Stimulated activated CD8-positive, alpha-beta memory T cell treated with anti-CD3 and anti-CD28 coated beads, Interleukin-2, amount 100 ng/mL, for 1 hour (primary cell): ENCODE measurements around the gene GPATCH2.
"Not testable (repeated sequence)": the region's sequence is repeated elsewhere in the genome, so short reads cannot be mapped to it uniquely, and the experiment has no call there.

Source experiments
- DNase-seq, 2 donors: peaks; one replicate each; pipeline ENCODE4 v3.0.0-alpha.2; 2020; ENCODE audit warnings: low read depth in 2 of 2

The GPATCH2 gene

GRCh38 chr1:217584286-217584811, 46.5 kb downstream of the GPATCH2 start:
- not testable (repeated sequence) for DNase-seq

GRCh38 chr1:217577336-217577735, 53.6 kb downstream of the GPATCH2 start:
- DNase-seq = no peak

GRCh38 chr1:217574265-217574949, 56.5 kb downstream of the GPATCH2 start:
- DNase-seq = no peak

GRCh38 chr1:217569021-217569420, 61.9 kb downstream of the GPATCH2 start:
- no peak for DNase-seq

DNA sequence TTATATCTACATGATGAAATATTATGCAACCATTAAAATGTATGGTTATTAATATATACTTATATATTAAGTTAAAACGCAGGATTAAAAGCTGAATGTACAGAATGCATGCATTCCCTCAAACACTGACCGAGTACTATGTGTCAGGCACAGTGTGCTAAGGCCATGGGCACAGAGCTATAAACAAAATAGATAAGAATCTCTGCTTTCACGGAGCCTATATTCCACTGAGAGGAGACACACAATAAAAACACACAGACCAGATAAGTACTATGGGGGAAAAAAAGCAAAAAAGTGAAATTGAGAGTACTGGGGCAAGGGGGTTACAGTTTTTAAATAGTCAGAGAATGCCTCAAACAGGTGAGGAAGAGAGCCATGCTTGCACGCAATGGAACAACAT, 62.7 kb downstream of the GPATCH2 start:
- DNase-seq = no peak

GRCh38 chr1:217564833-217565232, 66.1 kb downstream of the GPATCH2 start:
- no peak for DNase-seq

DNA sequence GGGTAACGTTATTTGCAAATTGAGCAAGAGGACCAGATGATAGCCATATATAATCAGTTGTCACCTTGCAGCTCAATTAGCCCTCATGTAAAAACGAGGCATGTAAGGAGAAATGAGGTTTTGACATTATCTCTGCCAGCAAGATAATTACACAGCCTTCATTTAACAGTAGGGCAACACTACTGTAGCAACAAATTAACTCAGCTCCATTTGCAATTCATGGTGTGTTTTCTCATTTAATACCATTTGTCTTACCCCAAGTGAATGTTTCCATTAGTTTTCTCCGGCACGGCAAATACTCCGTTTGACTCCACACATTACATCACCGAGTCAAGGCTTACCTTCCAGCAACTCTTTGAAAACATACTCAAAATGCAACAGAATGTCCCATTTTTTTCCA, 66.7 kb downstream of the GPATCH2 start:
- DNase-seq = no peak

GRCh38 chr1:217563179-217563578, 67.7 kb downstream of the GPATCH2 start:
- no peak for DNase-seq

GRCh38 chr1:217562229-217562878, 68.5 kb downstream of the GPATCH2 start:
- DNase-seq = no peak

DNA sequence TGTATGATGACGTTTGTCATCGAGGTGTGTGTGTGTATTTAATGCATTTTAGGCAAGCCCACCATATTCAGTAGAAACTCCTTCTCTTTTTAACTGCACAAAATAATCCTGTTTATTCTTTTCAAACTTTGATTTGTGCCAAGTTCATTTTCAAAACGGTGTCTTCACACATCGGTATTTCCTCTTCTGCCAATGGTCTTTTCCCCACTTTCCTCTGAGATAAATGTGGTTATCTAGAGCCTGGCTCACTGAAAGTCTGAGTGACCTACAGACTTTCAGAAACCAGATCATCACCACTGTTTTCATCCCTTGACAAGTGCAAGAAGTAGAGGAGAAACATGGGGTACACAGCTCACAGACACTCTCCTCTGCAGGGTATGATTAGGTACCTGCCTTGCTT, 69.4 kb downstream of the GPATCH2 start:
- no peak for DNase-seq

DNA sequence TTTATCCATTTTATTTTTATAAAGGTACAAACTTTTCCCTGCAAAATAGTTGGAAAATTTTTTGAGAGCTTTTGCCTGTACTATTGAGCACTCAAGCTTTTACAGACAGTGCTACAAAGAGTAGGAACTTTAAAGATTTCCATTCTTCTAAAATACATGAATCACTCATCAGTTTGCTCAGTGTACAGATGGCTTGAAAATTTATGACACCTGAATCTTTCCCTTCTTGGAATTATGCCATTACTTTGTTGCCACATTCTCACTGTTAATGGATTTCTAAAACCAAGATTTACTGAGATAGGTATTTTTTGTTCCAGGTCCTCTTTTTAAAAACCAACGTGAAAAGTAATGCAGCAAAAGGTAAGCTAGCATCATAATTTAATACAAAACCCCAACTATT, 76.0 kb downstream of the GPATCH2 start:
- DNase-seq = no peak

DNA sequence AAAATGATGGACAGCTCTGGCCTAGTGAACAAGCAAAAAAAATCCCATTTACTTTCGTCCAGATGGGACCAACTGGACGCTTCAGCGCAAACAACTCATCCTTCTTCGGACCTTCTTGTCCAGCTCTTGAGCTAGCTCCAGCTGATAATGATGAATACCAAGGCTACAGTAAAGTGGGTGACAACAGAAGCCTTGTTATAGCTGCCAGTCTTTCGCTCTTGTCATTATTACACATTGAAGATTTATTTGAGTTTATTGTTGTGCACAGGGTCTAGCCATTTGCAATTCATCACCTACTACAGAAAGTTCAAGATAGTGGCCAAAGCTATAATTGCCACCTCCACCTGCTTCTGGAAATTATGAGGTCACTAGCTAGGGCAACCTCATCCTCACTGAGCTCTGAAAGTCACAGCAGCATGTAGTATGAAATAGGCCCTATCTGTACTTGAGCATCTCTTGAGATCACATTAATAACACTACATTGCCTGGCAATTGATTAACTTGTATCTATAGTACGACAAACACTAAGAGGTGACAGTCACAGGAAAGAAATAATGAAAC, 76.9 kb downstream of the GPATCH2 start:
- DNase-seq = no peak

DNA sequence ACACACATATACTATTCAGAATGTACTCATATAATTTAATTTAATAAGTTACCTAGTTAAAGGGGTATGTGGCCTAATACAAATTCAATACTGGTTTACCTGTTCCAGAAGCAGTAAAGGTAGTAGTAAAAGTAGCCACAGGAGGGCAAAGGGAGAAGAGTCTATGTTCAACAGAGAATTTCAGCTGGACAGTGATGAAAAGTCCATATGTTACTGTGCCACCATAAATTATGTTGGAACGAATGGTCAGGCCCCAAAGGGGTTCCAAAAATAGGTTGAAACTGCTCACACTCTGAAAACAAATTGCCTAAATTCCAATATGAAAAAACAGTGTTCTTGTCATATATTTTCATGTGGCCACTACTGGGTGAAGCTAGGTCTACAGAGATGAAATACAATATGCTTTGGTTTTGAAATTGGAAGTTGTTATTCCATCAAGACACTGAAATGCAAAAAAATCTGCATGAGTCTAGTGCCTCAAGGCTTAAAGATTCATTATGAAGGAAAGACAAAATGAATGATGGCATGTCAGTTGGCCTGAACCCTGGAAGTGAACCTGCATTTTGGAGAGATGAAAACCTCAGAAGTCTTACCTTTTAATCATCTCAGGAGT, 78.4 kb downstream of the GPATCH2 start:
- DNase-seq = no peak

GRCh38 chr1:217542837-217543236, 88.1 kb downstream of the GPATCH2 start:
- DNase-seq = no peak

GRCh38 chr1:217542136-217542777, 88.6 kb downstream of the GPATCH2 start:
- no peak for DNase-seq

GRCh38 chr1:217540321-217540720, 90.6 kb downstream of the GPATCH2 start:
- no peak for DNase-seq

GRCh38 chr1:217539510-217539909, 91.4 kb downstream of the GPATCH2 start:
- no peak for DNase-seq

DNA sequence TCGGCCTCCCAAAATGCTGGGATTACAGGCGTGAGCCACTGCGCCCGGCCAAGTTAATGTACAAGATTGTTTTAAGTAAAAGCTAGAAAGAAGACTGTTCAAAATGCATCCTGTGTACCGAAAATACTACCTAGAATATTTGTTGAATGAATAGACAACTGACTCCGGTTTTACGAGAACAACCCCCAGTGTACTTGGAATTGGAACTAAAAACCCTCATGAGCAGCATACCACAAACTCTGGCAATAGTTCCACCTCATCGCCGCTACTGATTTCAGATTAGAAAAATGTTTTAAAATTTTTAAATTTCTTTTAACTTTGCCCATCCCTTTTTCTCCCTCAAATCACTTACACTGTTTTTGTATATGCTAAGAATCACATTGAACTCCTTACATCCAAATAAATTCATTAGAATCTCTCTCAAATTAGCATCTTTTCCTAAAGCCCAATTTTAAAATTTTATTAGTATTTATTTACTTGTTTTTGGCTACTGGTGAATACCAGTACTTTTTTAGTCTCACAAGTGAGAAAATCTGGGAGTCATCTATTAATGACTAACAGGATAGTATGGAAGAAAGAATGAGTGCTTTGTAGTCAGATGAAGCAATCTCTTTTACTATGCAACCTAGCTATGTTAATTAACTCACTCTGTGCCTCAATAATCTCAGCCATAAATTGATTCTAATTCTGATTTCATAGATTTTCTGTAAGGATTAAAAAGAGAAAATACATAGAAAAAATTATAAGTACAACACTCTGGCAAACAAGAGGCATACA, 95.1 kb downstream of the GPATCH2 start:
- no peak for DNase-seq

GRCh38 chr1:217534566-217534965, 96.3 kb downstream of the GPATCH2 start:
- DNase-seq = no peak

GRCh38 chr1:217528271-217528670, 102.6 kb downstream of the GPATCH2 start:
- DNase-seq = no peak

DNA sequence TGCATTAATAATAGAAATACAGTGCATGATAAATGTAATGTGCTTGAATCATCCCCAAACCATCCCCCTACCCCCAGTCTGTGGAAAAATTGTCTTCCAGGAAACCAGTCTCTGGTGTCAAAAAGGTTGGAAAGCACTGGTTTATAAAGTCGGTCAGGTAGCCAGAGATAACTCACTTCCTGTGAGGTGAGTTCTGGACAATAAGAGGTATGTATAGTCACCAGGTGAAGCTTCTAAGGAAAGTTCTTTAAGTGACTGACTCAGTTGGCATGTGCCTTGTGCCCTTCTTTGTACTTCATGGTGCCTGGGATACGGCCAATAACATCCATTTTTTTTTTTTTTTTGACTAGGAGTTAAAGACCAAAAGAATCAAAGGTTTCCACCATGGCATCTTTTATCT, 103.7 kb downstream of the GPATCH2 start:
- no peak for DNase-seq
